Thoracic aorta (tissue), 2 donors: Measurements from ENCODE around the gene C10orf53. TPM values are rescaled to one million over a fixed set of nuclear protein-coding genes. Genes with fewer than 3 reads are reported as not detected.

Experiments
- ATAC-seq: fragments of 150-250 bp; one replicate; pipeline ENCODE4 v1.8.0; 2017; ENCODE audit warnings: low read depth; ENCODE audit not compliant: insufficient number of reproducible peaks, low FRiP score
- DNase-seq: peaks from one replicate; pipeline ENCODE4 v3.0.0-alpha.2; 2020; ENCODE audit warnings: low spot score
- H3K27ac ChIP-seq, 2 donors: fragments of 200-600 bp; sonication (generic); 1 replicate in 1 of 2; 2 replicates in 1 of 2; pipeline ENCODE4 v1.5.1; 2016; ENCODE audit warnings: mild to moderate bottlenecking in 2 of 2, moderate library complexity in 2 of 2
- H3K27me3 ChIP-seq: fragments of 200-600 bp; sonication (generic); replicated peaks from 2 replicates; pipeline ENCODE4 v1.6.0; 2016; ENCODE audit warnings: mild to moderate bottlenecking; ENCODE audit not compliant: insufficient read depth
- H3K36me3 ChIP-seq: fragments of 200-600 bp; sonication (generic); one replicate; pipeline ENCODE4 v1.5.1; 2016
- H3K4me1 ChIP-seq, 2 donors: fragments of 200-600 bp; sonication (generic); 1 replicate in 1 of 2; 2 replicates in 1 of 2; pipeline versions ENCODE4 v1.5.1 to v1.6.0; 2016; ENCODE audit warnings: low read depth in 2 of 2, mild to moderate bottlenecking in 1 of 2; ENCODE audit not compliant: control insufficient read depth in 1 of 2
- H3K4me3 ChIP-seq: fragments of 200-600 bp; sonication (generic); 2 replicates; pipeline ENCODE4 v1.5.1; 2016; ENCODE audit warnings: mild to moderate bottlenecking
- H3K9me3 ChIP-seq: fragments of 200-600 bp; sonication (generic); 2 replicates; pipeline ENCODE4 v1.5.1; 2016
- total RNA-seq, 2 donors: library from RNA; depleted of rRNA; stranded (reverse); fragments of >200 nt; gene quantifications; one replicate each; pipeline versions ENCODE4 v1.1.0 to v1.2.3, GENCODE V29; 2016
- TF ChIP-seq, protein P1 (sequence below): fragments of 200-600 bp; sonication (generic); IDR thresholded peaks from one replicate; pipeline ENCODE4 v1.5.1; 2019; ENCODE audit warnings: antibody characterized with exemption

C10orf53 gene
- total RNA-seq, 2 donors from 2014 or later = not detected

DNA sequence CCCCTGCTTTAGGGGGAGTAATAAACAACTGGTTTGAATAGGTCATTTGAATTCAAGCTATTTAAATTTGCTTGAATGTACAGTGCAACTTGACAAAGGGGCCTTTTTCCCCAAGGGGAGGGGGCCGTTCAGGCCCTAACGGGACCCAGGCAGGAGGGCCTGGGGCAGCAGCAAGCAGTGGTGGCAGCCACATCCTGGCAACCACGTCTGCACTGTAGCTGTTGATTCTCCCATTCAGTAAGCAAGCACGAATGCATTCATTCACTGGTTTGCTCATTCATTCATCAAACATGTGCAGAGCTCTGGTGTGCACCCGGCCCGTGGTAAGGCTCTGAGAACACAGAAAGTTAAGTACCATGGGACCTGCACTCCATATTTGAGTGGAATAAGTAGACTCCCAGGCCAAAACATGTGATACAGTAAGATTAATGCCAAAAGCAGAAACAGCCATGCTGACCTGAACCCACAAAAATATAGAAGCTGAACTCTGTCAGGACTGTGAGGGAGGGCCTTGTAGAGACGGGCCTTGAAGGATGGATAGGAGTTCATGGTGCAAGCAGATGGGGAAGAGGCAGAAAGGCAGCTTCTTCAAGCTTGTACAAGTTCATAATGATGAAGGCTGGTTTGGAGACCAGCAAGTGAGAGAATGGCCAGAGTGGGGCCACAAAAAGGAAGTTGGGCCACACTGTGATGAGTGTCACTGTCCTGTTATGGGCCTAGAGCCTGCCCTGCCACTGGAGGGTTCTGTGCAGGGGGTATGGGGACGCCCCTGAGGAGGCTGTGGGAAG lies 29.3 kb upstream of the C10orf53 start:
- TF ChIP-seq, protein P1, sequence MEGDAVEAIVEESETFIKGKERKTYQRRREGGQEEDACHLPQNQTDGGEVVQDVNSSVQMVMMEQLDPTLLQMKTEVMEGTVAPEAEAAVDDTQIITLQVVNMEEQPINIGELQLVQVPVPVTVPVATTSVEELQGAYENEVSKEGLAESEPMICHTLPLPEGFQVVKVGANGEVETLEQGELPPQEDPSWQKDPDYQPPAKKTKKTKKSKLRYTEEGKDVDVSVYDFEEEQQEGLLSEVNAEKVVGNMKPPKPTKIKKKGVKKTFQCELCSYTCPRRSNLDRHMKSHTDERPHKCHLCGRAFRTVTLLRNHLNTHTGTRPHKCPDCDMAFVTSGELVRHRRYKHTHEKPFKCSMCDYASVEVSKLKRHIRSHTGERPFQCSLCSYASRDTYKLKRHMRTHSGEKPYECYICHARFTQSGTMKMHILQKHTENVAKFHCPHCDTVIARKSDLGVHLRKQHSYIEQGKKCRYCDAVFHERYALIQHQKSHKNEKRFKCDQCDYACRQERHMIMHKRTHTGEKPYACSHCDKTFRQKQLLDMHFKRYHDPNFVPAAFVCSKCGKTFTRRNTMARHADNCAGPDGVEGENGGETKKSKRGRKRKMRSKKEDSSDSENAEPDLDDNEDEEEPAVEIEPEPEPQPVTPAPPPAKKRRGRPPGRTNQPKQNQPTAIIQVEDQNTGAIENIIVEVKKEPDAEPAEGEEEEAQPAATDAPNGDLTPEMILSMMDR = no peak
- no peaks in the 10 kb centered on the region for H3K4me1 ChIP-seq
- H3K27ac ChIP-seq = no peak overlapping the region
- H3K4me3 ChIP-seq = no peak overlapping the region
- peaks cover under 1% of the 10 kb centered on the region for H3K27me3 ChIP-seq
- H3K36me3 ChIP-seq = no peaks in the 10 kb centered on the region
- ATAC-seq (no peak), DNase-seq (no peak)
- H3K9me3 ChIP-seq = no peaks in the 10 kb centered on the region

DNA sequence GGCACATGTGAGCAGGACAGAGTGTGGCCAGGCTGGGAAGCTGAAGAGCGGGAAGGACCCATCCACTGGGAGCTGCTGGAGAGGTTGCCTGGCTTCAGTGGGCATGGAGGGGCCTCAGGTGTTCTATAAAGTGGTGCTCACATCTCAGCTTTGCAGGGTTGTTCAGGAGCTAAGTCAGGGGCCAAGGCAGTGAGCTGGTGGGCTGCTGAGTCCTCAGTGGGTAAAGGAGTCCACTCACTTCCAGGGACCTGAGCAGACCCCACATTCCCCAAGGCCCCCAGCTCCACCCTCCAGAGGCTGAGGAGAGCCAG lies 28.8 kb upstream of the C10orf53 start:
- no peak for DNase-seq
- Histone ChIP-seq H3K27ac (no peak overlapping the region), H3K9me3 (no peaks in the 10 kb centered on the region), H3K27me3 (no peaks in the 10 kb centered on the region), H3K4me3 (no peak overlapping the region), H3K36me3 (no peaks in the 10 kb centered on the region), H3K4me1 (no peaks in the 10 kb centered on the region)
- ATAC-seq = no peak
- TF ChIP-seq, protein P1 = no peak

DNA sequence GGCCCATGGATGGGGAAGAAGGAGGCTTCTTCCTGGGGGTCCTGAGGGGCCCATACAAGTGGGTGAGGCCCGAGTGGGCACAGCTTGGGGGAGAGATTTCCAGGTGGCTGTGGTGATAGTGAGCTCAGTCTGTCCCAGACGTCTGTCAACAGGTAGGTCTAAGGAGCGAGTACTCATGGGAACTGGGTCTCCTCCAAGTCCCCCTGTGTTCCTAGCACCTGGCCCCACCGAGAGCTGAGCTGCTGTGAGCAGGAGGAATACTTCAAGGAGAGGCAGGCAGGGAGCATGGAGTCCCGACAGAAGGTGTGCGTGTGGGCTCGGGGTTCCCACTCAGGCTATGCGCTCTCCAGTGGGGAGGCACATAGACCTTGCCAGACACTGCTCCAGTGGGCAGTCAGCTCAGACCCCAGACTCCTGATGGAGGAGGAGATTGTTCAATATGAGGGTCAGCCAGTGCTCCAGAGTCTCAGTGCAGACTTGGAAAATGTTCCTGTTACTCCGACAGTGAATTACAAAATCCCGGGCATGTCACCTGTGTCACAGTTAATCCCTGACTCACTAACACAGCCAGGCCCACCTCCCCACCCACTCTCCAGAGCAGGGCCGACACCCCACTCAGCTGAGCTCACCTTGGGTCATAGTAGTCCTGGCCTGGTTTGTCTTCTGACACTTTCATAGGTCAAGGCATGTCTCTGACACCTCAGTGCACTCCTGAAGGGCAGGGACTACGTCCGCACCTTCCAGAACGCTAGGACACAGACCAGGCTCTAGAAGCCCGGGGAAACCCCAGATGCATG lies 28.2 kb upstream of the C10orf53 start:
- H3K4me3 ChIP-seq = no peak overlapping the region
- no peak overlapping the region for H3K27ac ChIP-seq
- TF ChIP-seq, protein P1 = no peak
- ATAC-seq = no peak
- DNase-seq = no peak
- no peaks in the 10 kb centered on the region for H3K9me3 ChIP-seq
- H3K27me3 ChIP-seq = no peaks in the 10 kb centered on the region
- H3K36me3 ChIP-seq = no peaks in the 10 kb centered on the region
- no peaks in the 10 kb centered on the region for H3K4me1 ChIP-seq

DNA sequence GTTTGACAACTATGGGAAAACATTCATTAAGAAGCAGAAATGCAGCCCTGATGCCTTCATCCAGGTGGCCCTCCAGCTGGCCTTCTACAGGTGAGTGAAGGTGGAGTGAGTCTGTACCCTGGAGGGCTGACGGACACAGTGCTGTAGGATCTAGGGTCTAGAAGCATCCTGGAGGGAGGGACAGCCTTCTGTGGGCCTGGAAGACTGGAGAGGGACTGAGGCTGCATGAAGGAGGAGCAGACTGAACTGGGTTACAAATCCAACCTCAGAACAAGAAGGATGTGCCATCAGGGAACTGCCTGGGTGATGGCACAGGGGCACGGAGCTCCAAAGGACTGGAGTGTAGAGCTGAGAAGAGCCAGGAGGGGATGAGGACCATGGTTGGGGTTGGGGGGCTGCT lies 27.5 kb upstream of the C10orf53 start:
- Histone ChIP-seq H3K36me3 (no peaks in the 10 kb centered on the region), H3K4me1 (no peaks in the 10 kb centered on the region), H3K9me3 (no peaks in the 10 kb centered on the region), H3K27ac (no peak overlapping the region), H3K4me3 (no peak overlapping the region), H3K27me3 (no peaks in the 10 kb centered on the region)
- TF ChIP-seq, protein P1 = no peak
- DNase-seq (no peak), ATAC-seq (no peak)

DNA sequence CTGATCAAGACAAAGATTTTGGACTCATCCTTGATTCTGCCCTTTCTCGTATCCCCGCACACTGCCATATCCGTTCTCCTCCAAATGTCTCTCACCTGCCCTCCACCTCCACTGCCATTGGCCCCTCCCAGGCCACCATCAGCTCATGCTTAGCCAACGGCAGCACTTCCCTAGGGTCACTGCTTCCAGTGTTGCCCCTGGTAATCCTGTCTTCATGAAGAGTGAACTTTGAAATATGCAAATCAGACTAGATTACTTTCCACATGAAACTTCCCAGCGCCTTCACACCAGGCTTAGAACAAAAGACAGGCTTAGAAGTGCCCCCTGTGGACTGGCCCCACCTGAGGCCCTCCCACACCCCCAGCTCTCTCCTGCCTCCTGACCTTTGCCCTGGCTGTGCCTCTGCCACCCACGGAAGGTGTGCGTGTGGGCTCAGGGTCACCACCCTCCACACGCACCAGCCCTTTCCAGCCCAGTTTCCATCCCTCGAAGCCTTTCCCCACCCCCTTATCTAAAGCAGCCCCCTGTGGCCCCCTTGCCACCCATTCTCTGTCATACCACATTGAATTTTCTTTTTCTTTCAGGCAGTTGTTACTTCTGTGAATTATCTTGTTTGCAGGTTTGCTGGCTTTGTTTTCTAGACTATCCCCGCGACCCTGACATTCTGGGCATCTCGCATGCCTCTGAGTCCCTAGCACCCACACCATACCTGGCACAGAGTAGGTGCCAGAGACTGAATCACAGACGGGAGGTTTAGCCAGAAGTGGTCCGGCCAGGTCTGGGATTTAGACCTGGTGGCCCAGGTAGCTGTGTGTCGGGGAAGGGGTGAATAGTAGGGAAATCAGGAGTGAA lies 26.8 kb upstream of the C10orf53 start:
- Histone ChIP-seq H3K4me1 (no peaks in the 10 kb centered on the region), H3K9me3 (no peaks in the 10 kb centered on the region), H3K27ac (no peak overlapping the region), H3K36me3 (no peaks in the 10 kb centered on the region), H3K27me3 (no peaks in the 10 kb centered on the region), H3K4me3 (no peak overlapping the region)
- DNase-seq (no peak), ATAC-seq (no peak)
- TF ChIP-seq, protein P1 = no peak
